Measurements from ENCODE around the gene CCDC126.
A peak's percentile ranks its signal among the peaks of the same experiment; 100 is the strongest.
"Not testable (repeated sequence)": the region's sequence is repeated elsewhere in the genome, so short reads cannot be mapped to it uniquely, and the experiment has no call there.

The CCDC126 gene

GRCh38 chr7:23597094-23598091, at the start of gene CCDC126:
CCDC126 (plus strand) TSS chr7:23597382; CDS start chr7:23611316, 13,934 bp downstream.
- H3K36me3 ChIP-seq (ENCODE audit: control insufficient read depth, insufficient read depth, low read length) = no peaks in the 10 kb centered on the region
- DNase-seq (ENCODE audit: low read depth, low spot score) = peak; percentile 89
- WGBS (ENCODE audit: insufficient coverage, insufficient read length) = no CpG with 5 or more reads among the region's 99 CpGs
- H3K4me1 ChIP-seq (ENCODE audit: control insufficient read depth, insufficient read depth, low read length) = no peaks in the 10 kb centered on the region
- no peak within 1 kb of the TSS for H3K27ac ChIP-seq (ENCODE audit: low read length)
- H3K9me3 ChIP-seq (ENCODE audit: control insufficient read depth, insufficient read depth, low read length) = no peaks in the 10 kb centered on the region
- H3K27me3 ChIP-seq (ENCODE audit: control insufficient read depth, insufficient read depth, low read length) = no peaks in the 10 kb centered on the region
- peak within 1 kb of the TSS; percentile 77; the same call in 1 of the 2 replicates for H3K4me3 ChIP-seq (ENCODE audit: low read length)

- Histone ChIP-seq H3K27ac (ENCODE audit: low read length) (no peak overlapping the region), H3K4me3 (ENCODE audit: low read length) (no peak overlapping the region), H3K36me3 (ENCODE audit: control insufficient read depth, insufficient read depth, low read length) (no peaks in the 10 kb centered on the region), H3K4me1 (ENCODE audit: control insufficient read depth, insufficient read depth, low read length) (no peaks in the 10 kb centered on the region; the same call in 1 of the 2 replicates), H3K27me3 (ENCODE audit: control insufficient read depth, insufficient read depth, low read length) (no peaks in the 10 kb centered on the region), H3K9me3 (ENCODE audit: control insufficient read depth, insufficient read depth, low read length) (no peaks in the 10 kb centered on the region)
- no peak for DNase-seq (ENCODE audit: low read depth, low spot score)
- WGBS (ENCODE audit: insufficient coverage, insufficient read length) = no CpG with 5 or more reads among the region's 4 CpGs
Observed at GRCh38 chr7:23547662-23548061, 49.5 kb upstream of the CCDC126 start.

- no peaks in the 10 kb centered on the region; the same call in 1 of the 2 replicates for H3K27me3 ChIP-seq (ENCODE audit: control insufficient read depth, insufficient read depth, low read length)
- no peaks in the 10 kb centered on the region for H3K4me1 ChIP-seq (ENCODE audit: control insufficient read depth, insufficient read depth, low read length)
- no peak overlapping the region for H3K4me3 ChIP-seq (ENCODE audit: low read length)
- DNase-seq (ENCODE audit: low read depth, low spot score) = no peak
- no peaks in the 10 kb centered on the region for H3K9me3 ChIP-seq (ENCODE audit: control insufficient read depth, insufficient read depth, low read length)
- H3K36me3 ChIP-seq (ENCODE audit: control insufficient read depth, insufficient read depth, low read length) = no peaks in the 10 kb centered on the region
- H3K27ac ChIP-seq (ENCODE audit: low read length) = no peak overlapping the region
Observed at GRCh38 chr7:23558303-23558702, 38.9 kb upstream of the CCDC126 start.

GRCh38 chr7:23570592-23571200, 26.5 kb upstream of the CCDC126 start:
- WGBS (ENCODE audit: insufficient coverage, insufficient read length) = no CpG with 5 or more reads among the region's 5 CpGs
- no peak overlapping the region for H3K27ac ChIP-seq (ENCODE audit: low read length)
- H3K4me1 ChIP-seq (ENCODE audit: control insufficient read depth, insufficient read depth, low read length) = peaks cover 2% of the 10 kb centered on the region; the same call in 1 of the 2 replicates
- H3K4me3 ChIP-seq (ENCODE audit: low read length) = no peak overlapping the region
- H3K9me3 ChIP-seq (ENCODE audit: control insufficient read depth, insufficient read depth, low read length) = no peaks in the 10 kb centered on the region
- H3K27me3 ChIP-seq (ENCODE audit: control insufficient read depth, insufficient read depth, low read length) = no peaks in the 10 kb centered on the region
- DNase-seq (ENCODE audit: low read depth, low spot score) = peak; percentile 80
- no peaks in the 10 kb centered on the region for H3K36me3 ChIP-seq (ENCODE audit: control insufficient read depth, insufficient read depth, low read length)

GRCh38 chr7:23581975-23582374, 15.2 kb upstream of the CCDC126 start:
- H3K4me3 ChIP-seq (ENCODE audit: low read length); H3K9me3 ChIP-seq (ENCODE audit: control insufficient read depth, insufficient read depth, low read length); H3K27ac ChIP-seq (ENCODE audit: low read length); DNase-seq (ENCODE audit: low read depth, low spot score); H3K27me3 ChIP-seq (ENCODE audit: control insufficient read depth, insufficient read depth, low read length); H3K4me1 ChIP-seq (ENCODE audit: control insufficient read depth, insufficient read depth, low read length); H3K36me3 ChIP-seq (ENCODE audit: control insufficient read depth, insufficient read depth, low read length): not testable (repeated sequence)
- no CpG with 5 or more reads among the region's 1 CpG for WGBS (ENCODE audit: insufficient coverage, insufficient read length)

- not testable (repeated sequence) for H3K27me3 ChIP-seq (ENCODE audit: control insufficient read depth, insufficient read depth, low read length); H3K9me3 ChIP-seq (ENCODE audit: control insufficient read depth, insufficient read depth, low read length); DNase-seq (ENCODE audit: low read depth, low spot score); H3K36me3 ChIP-seq (ENCODE audit: control insufficient read depth, insufficient read depth, low read length); H3K27ac ChIP-seq (ENCODE audit: low read length); H3K4me3 ChIP-seq (ENCODE audit: low read length); H3K4me1 ChIP-seq (ENCODE audit: control insufficient read depth, insufficient read depth, low read length)
- no CpG with 5 or more reads among the region's 10 CpGs for WGBS (ENCODE audit: insufficient coverage, insufficient read length)
Observed at GRCh38 chr7:23585304-23585703, 11.9 kb upstream of the CCDC126 start.

GRCh38 chr7:23586159-23586558, 11.0 kb upstream of the CCDC126 start:
- WGBS (ENCODE audit: insufficient coverage, insufficient read length) = no CpG with 5 or more reads among the region's 34 CpGs
- no peak for DNase-seq (ENCODE audit: low read depth, low spot score)
- H3K9me3 ChIP-seq (ENCODE audit: control insufficient read depth, insufficient read depth, low read length) = no peaks in the 10 kb centered on the region
- H3K36me3 ChIP-seq (ENCODE audit: control insufficient read depth, insufficient read depth, low read length) = no peaks in the 10 kb centered on the region
- no peak overlapping the region for H3K4me3 ChIP-seq (ENCODE audit: low read length)
- H3K27ac ChIP-seq (ENCODE audit: low read length) = no peak overlapping the region
- no peaks in the 10 kb centered on the region for H3K27me3 ChIP-seq (ENCODE audit: control insufficient read depth, insufficient read depth, low read length)
- no peaks in the 10 kb centered on the region for H3K4me1 ChIP-seq (ENCODE audit: control insufficient read depth, insufficient read depth, low read length)

GRCh38 chr7:23590529-23590928, 6.7 kb upstream of the CCDC126 start:
- H3K9me3 ChIP-seq (ENCODE audit: control insufficient read depth, insufficient read depth, low read length) = no peaks in the 10 kb centered on the region
- no peak overlapping the region for H3K27ac ChIP-seq (ENCODE audit: low read length)
- no CpG with 5 or more reads among the region's 1 CpG for WGBS (ENCODE audit: insufficient coverage, insufficient read length)
- H3K36me3 ChIP-seq (ENCODE audit: control insufficient read depth, insufficient read depth, low read length) = no peaks in the 10 kb centered on the region
- no peaks in the 10 kb centered on the region for H3K4me1 ChIP-seq (ENCODE audit: control insufficient read depth, insufficient read depth, low read length)
- no peak overlapping the region for H3K4me3 ChIP-seq (ENCODE audit: low read length)
- DNase-seq (ENCODE audit: low read depth, low spot score) = no peak
- no peaks in the 10 kb centered on the region for H3K27me3 ChIP-seq (ENCODE audit: control insufficient read depth, insufficient read depth, low read length)

GRCh38 chr7:23593706-23594105, 3.5 kb upstream of the CCDC126 start:
- H3K36me3 ChIP-seq (ENCODE audit: control insufficient read depth, insufficient read depth, low read length) = no peaks in the 10 kb centered on the region
- H3K4me1 ChIP-seq (ENCODE audit: control insufficient read depth, insufficient read depth, low read length) = no peaks in the 10 kb centered on the region
- no peaks in the 10 kb centered on the region for H3K27me3 ChIP-seq (ENCODE audit: control insufficient read depth, insufficient read depth, low read length)
- no peaks in the 10 kb centered on the region for H3K9me3 ChIP-seq (ENCODE audit: control insufficient read depth, insufficient read depth, low read length)
- no peak overlapping the region for H3K4me3 ChIP-seq (ENCODE audit: low read length)
- no peak overlapping the region for H3K27ac ChIP-seq (ENCODE audit: low read length)
- no CpG with 5 or more reads among the region's 1 CpG for WGBS (ENCODE audit: insufficient coverage, insufficient read length)
- DNase-seq (ENCODE audit: low read depth, low spot score) = no peak

GRCh38 chr7:23594879-23595604, 2.1 kb upstream of the CCDC126 start:
- Histone ChIP-seq H3K9me3 (ENCODE audit: control insufficient read depth, insufficient read depth, low read length) (no peaks in the 10 kb centered on the region), H3K36me3 (ENCODE audit: control insufficient read depth, insufficient read depth, low read length) (no peaks in the 10 kb centered on the region), H3K27ac (ENCODE audit: low read length) (no peak overlapping the region), H3K27me3 (ENCODE audit: control insufficient read depth, insufficient read depth, low read length) (no peaks in the 10 kb centered on the region), H3K4me3 (ENCODE audit: low read length) (no peak overlapping the region), H3K4me1 (ENCODE audit: control insufficient read depth, insufficient read depth, low read length) (no peaks in the 10 kb centered on the region)
- no peak for DNase-seq (ENCODE audit: low read depth, low spot score)
